GM12878 (cell line): ENCODE measurements around the gene DOP1A. TPM values are rescaled to one million over a fixed set of nuclear protein-coding genes. Genes with fewer than 3 reads are reported as not detected.

Experiments used
- ATAC-seq: fragments of 200-7000 bp; cut with Tn5 transposase; 3 replicates; pipeline ENCODE4 v1.9.1; 2020; ENCODE audit warnings: mild to moderate bottlenecking, moderate library complexity
- BruUV-seq: library from RNA; stranded (reverse); fragments of 400-500 nt; replicated peaks from 2 replicates; lab custom pipeline; 2021; lab: Mats Ljungman, UMichigan
- CTCF ChIA-PET: fragments of 300-600 bp; sonication (Branson Sonifier 250); formaldehyde crosslinking; extraction: SDS; loops from one replicate; lab custom pipeline; 2021; ENCODE audit warnings: inconsistent platforms; lab: Yijun Ruan, JAX
- POLR2A ChIA-PET: fragments of 350-600 bp; formaldehyde crosslinking; extraction: SDS; loops from one replicate; lab custom pipeline; 2021; ENCODE audit warnings: inconsistent platforms; lab: Charles Lee
- RAD21 ChIA-PET: fragments of 300-600 bp; sonication (Branson Sonifier 250); formaldehyde crosslinking; loops from one replicate; lab custom pipeline; 2023; ENCODE audit warnings: antibody characterized with exemption; ENCODE audit not compliant: unreplicated experiment; lab: Charles Lee
- SMC1A ChIA-PET: fragments of 300-600 bp; sonication (Branson Sonifier 250); formaldehyde crosslinking; loops from one replicate; lab custom pipeline; 2023; ENCODE audit not compliant: unreplicated experiment, uncharacterized antibody; lab: Charles Lee
- DNase-seq: peaks from one replicate; pipeline ENCODE4 v3.0.0-alpha.2; 2011; ENCODE audit warnings: low read depth, low spot score
- FAIRE-seq: peaks from 3 replicates; lab custom pipeline; 2011; peaks lifted over from hg19 to GRCh38; lab: Jason Lieb, UNC
- H2AFZ ChIP-seq: 2 replicates; pipeline ENCODE4 v1.6.0; 2011; ENCODE audit warnings: low read depth, low read length, control low read depth; ENCODE audit not compliant: control insufficient read depth
- H3K27ac ChIP-seq: 2 replicates; pipeline ENCODE4 v1.5.1; 2011; ENCODE audit warnings: control low read depth; ENCODE audit not compliant: control insufficient read depth, insufficient read depth
- H3K27me3 ChIP-seq, 2 experiments: replicated peaks in 1 of 2; 2 replicates each; pipeline versions ENCODE4 v1.6.0 to v1.6.1; 2011; ENCODE audit warnings: low read length in 1 of 2; ENCODE audit not compliant: control insufficient read depth in 2 of 2, insufficient read depth in 2 of 2
- H3K36me3 ChIP-seq, 2 experiments: 2 replicates each; pipeline ENCODE4 v1.5.1; 2011; ENCODE audit warnings: low read length in 1 of 2; ENCODE audit not compliant: control insufficient read depth in 2 of 2, insufficient read depth in 2 of 2
- H3K4me1 ChIP-seq: 2 replicates; pipeline ENCODE4 v1.6.1; 2011; ENCODE audit warnings: mild to moderate bottlenecking, low read length, moderate library complexity, mixed read lengths; ENCODE audit not compliant: control insufficient read depth, insufficient read depth
- H3K4me2 ChIP-seq: 2 replicates; pipeline ENCODE4 v1.6.0; 2011; ENCODE audit warnings: control low read depth; ENCODE audit not compliant: control insufficient read depth, insufficient read depth
- H3K4me3 ChIP-seq: fragments of 200-600 bp; sonication (generic); 2 replicates; pipeline ENCODE4 v1.5.1; 2016
- H3K79me2 ChIP-seq: 2 replicates; pipeline ENCODE4 v1.6.0; 2011; ENCODE audit warnings: low read length; ENCODE audit not compliant: control insufficient read depth, insufficient read depth
- H3K9ac ChIP-seq: 2 replicates; pipeline ENCODE4 v1.8.0; 2011; ENCODE audit warnings: low read length, control low read depth, mixed read lengths; ENCODE audit not compliant: control insufficient read depth, insufficient read depth
- H3K9me3 ChIP-seq: replicated peaks from 3 replicates; pipeline ENCODE4 v1.5.1; 2011; ENCODE audit warnings: mild to moderate bottlenecking, low read length; ENCODE audit not compliant: control insufficient read depth, insufficient read depth
- H4K20me1 ChIP-seq: 2 replicates; pipeline ENCODE4 v1.6.0; 2011; ENCODE audit not compliant: control insufficient read depth, insufficient read depth
- CHD4 ChIP-seq: fragments of 200-600 bp; sonication (generic); IDR thresholded peaks from 2 replicates; pipeline ENCODE4 v1.6.1; 2016; ENCODE audit warnings: mild to moderate bottlenecking
- DPF2 ChIP-seq: fragments of 450-650 bp; IDR thresholded peaks from 2 replicates; pipeline ENCODE4 v1.6.1; 2017; ENCODE audit warnings: mild to moderate bottlenecking
- E4F1 ChIP-seq: fragments of 450-650 bp; IDR thresholded peaks from 2 replicates; pipeline ENCODE4 v1.6.1; 2018; ENCODE audit warnings: borderline replicate concordance, mild to moderate bottlenecking; ENCODE audit not compliant: partially characterized antibody
- EZH2 ChIP-seq: IDR thresholded peaks from 2 replicates; pipeline ENCODE4 v1.6.1; 2012; ENCODE audit warnings: low read depth, mild to moderate bottlenecking, control low read depth, inconsistent platforms, low read length, borderline replicate concordance; ENCODE audit not compliant: control insufficient read depth
- FOXM1 ChIP-seq: IDR thresholded peaks from 2 replicates; pipeline ENCODE4 v1.6.1; 2012; ENCODE audit warnings: low read depth, mild to moderate bottlenecking, inconsistent platforms, low read length, moderate library complexity
- NFXL1 ChIP-seq: fragments of 450-650 bp; IDR thresholded peaks from 2 replicates; pipeline ENCODE4 v1.6.1; 2017; ENCODE audit warnings: antibody characterized with exemption, mild to moderate bottlenecking, borderline replicate concordance
- PML ChIP-seq: IDR thresholded peaks from 2 replicates; pipeline ENCODE4 v1.6.1; 2012; ENCODE audit warnings: low read length, inconsistent platforms
- SUZ12 ChIP-seq: fragments of 200-600 bp; sonication (generic); IDR thresholded peaks from one replicate; pipeline ENCODE4 v1.6.1; 2018; ENCODE audit warnings: antibody characterized with exemption, mild to moderate bottlenecking; ENCODE audit not compliant: unreplicated experiment
- USF2 ChIP-seq: IDR thresholded peaks from 2 replicates; pipeline ENCODE4 v1.6.1; 2011; ENCODE audit warnings: low read depth, low read length, improper control_type of control experiment, borderline replicate concordance
- ZNF24 ChIP-seq: fragments of 450-650 bp; IDR thresholded peaks from 2 replicates; pipeline ENCODE4 v1.6.1; 2017; ENCODE audit warnings: antibody characterized with exemption, mild to moderate bottlenecking
- WGBS: methylation state at CpG from one replicate; pipeline ENCODE4 v1.1.6; 2016; ENCODE audit warnings: low lambda C conversion rate; ENCODE audit not compliant: insufficient replicate concordance, insufficient coverage; ENCODE audit errors: missing lambda C conversion rate; 5-methylcytosine and 5-hydroxymethylcytosine counted together
- in situ Hi-C: fragments of 300-500 bp; cut with MboI; formaldehyde crosslinking; loops from 9 replicates; pipeline ENCODE4 v1.14.3; 2018; ENCODE audit warnings: mixed read lengths
- intact Hi-C: fragments of 100-400 bp; cut with micrococcal nuclease; formaldehyde crosslinking; loops from one replicate; pipeline ENCODE4 v1.14.2; 2022; ENCODE audit not compliant: unreplicated experiment
- polyA plus RNA-seq, 11 experiments: library from polyadenylated mRNA; depleted of rRNA in 4 of 11; unstranded in 6 of 11; stranded (reverse) in 5 of 11; fragments of >200 nt; fragmentation: Nextera tagmentation in 4 of 11; fragmentation: Illumina TruSeq in 1 of 11; extraction: Ambion mirVana in 4 of 11; extraction: Trizol in 1 of 11; gene quantifications; 1 replicate in 1 of 11; 2 replicates in 10 of 11; pipeline versions ENCODE4 v1.2.1 to v1.2.3, GENCODE V29; 2011 to 2016; ENCODE audit warnings: inconsistent platforms in 2 of 11, missing spikeins in 2 of 11, low read depth in 1 of 11
- total RNA-seq, 4 experiments: library from RNA; depleted of rRNA in 3 of 4; stranded (reverse); fragments of >200 nt in 3 of 4; fragmentation: Illumina TruSeq in 1 of 4; extraction: Trizol in 1 of 4; gene quantifications; 2 replicates each; pipeline versions ENCODE4 v1.2.1 to v1.2.3, GENCODE V29; 2013 to 2021

Gene DOP1A
- total and polyA plus RNA-seq, 10 of the 15 experiments (the other 5 are each of a cell fraction or from before 2014, with no cell fraction given): 1.9 to 22.9 (median 10.3) TPM

- H2AFZ ChIP-seq: no peak overlapping the region
- no peaks in the 10 kb centered on the region for H4K20me1 ChIP-seq
- H3K9ac ChIP-seq: no peak overlapping the region
- in situ Hi-C loops (loop anchor here (10.0 kb wide), 1 partner anchor 439 kb away; no protein-coding TSS in a partner anchor), intact Hi-C loops (loop anchor here (2.0 to 10.0 kb wide), 2 partner anchors 279 to 801 kb away; no protein-coding TSS in a partner anchor)
- DNase-seq (no peak), ATAC-seq (no peak), FAIRE-seq (no peak)
- no peak for TF ChIP-seq USF2
- no peak for TF ChIP-seq E4F1
- no peak for TF ChIP-seq EZH2
- no peak for TF ChIP-seq CHD4
- TF ChIP-seq DPF2: no peak
- no peak for TF ChIP-seq NFXL1
- no peak for TF ChIP-seq ZNF24
- TF ChIP-seq PML: no peak
- TF ChIP-seq SUZ12: no peak
- TF ChIP-seq FOXM1: no peak
- H3K4me2 ChIP-seq: no peak overlapping the region
- no peaks in the 10 kb centered on the region for H3K9me3 ChIP-seq
- ChIA-PET CTCF (interaction anchor here (0.7 to 6.8 kb wide), 12 partner anchors 12 to 858 kb away, joined by 3 to 98 read pairs (median 4); partner anchors contain the start of genes DOP1A and UBE3D), SMC1A (interaction anchor here (1.0 to 7.6 kb wide), 4 partner anchors 13 to 783 kb away, joined by 3 to 41 read pairs (median 16); partner anchors contain the start of genes DOP1A and UBE3D), RAD21 (interaction anchor here (0.8 to 5.7 kb wide), 2 partner anchors 457 to 783 kb away, joined by 3 to 33 read pairs; no protein-coding TSS in a partner anchor), POLR2A (interaction anchor here (0.6 kb wide), 1 partner anchor 804 kb away, joined by 3 read pairs; no protein-coding TSS in a partner anchor)
- H3K79me2 ChIP-seq: no peaks in the 10 kb centered on the region
- H3K4me1 ChIP-seq: no peaks in the 10 kb centered on the region
- no peak overlapping the region for H3K27ac ChIP-seq
- 81% methylated on average over 3 of the region's 3 CpGs for WGBS
- no TSS peak for BruUV-seq
- H3K36me3 ChIP-seq: peaks cover 1 to 5% of the 10 kb centered on the region in 2 experiments; a peak in 2 of 4 replicates
- H3K4me3 ChIP-seq: no peak overlapping the region
- H3K27me3 ChIP-seq: no peaks in the 10 kb centered on the region
Observed at GRCh38 chr6:83053678-83054077, 13.8 kb upstream of the DOP1A start.
